Measurements from ENCODE around the gene EFNA3. TPM values are rescaled to one million over a fixed set of nuclear protein-coding genes. Genes with fewer than 3 reads are reported as not detected.
A peak's percentile ranks its signal among the peaks of the same experiment; 100 is the strongest.

EFNA3 gene
- total and polyA plus RNA-seq, 9 of the 15 experiments (the other 6 are each of a cell fraction or from before 2014, with no cell fraction given) = 0.59 to 7.9 (median 4.7) TPM

DNA sequence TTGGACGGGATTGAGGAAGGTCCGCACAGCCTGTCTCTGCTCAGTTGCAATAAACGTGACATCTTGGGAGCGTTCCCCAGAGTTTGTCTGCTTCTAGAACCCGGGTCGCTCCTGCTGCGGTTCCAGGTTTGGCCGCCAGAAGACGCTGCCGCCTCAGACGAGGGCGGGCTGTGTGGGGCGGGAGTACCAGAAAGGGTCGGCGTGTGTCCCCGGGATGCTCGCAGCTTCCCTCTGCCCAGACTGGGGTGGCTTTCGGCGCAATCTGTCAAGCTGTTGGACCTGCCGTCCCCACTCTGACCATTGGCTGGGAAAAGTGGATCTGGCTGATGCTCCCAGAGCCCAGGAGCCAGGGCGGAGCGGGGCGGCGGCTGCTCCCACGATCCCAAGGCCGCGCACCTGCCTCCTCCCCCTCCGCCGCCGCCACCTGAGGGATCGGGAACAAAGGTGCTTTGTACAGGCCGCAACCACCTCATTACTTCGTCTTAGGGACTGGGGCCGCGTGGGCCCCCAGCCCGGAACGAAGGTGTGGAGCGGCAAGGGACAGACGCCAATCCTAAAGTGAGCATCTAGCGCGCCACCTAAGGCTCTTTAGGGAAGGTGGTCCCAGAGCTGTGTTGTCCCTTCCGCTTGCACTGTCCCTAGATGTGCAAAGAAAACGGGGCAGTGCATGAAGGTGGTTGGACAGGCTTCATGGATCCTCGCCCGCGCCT is 15.8 kb upstream of the EFNA3 start (continued):
- 0 out of 2 replicates have a peak, but pooled peaks have one; percentile 8 for TF ChIP-seq L3MBTL2 (IDR thresholded peaks at IDR 0.05)
- peak; percentile 47; the same call in 1 of the 2 replicates for TF ChIP-seq MYNN (IDR thresholded peaks at IDR 0.05)
- no peak for TF ChIP-seq MYNN (CRISPR knock-in tag; IDR thresholded peaks at IDR 0.05)
- peak; percentile 50; the same call in 1 of the 2 replicates for TF ChIP-seq SUPT5H (IDR thresholded peaks at IDR 0.05)
- TF ChIP-seq, protein P1, sequence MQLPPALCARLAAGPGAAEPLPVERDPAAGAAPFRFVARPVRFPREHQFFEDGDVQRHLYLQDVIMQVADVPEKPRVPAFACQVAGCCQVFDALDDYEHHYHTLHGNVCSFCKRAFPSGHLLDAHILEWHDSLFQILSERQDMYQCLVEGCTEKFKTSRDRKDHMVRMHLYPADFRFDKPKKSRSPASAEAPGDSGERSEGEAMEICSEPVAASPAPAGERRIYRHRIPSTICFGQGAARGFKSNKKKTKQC (CRISPR knock-in tag; IDR thresholded peaks at IDR 0.05) = no peak
- no peak for TF ChIP-seq MCM3 (IDR thresholded peaks at IDR 0.05)
- no peak for TF ChIP-seq FOXP1 (CRISPR knock-in tag; IDR thresholded peaks at IDR 0.05)
- TF ChIP-seq, protein P2, sequence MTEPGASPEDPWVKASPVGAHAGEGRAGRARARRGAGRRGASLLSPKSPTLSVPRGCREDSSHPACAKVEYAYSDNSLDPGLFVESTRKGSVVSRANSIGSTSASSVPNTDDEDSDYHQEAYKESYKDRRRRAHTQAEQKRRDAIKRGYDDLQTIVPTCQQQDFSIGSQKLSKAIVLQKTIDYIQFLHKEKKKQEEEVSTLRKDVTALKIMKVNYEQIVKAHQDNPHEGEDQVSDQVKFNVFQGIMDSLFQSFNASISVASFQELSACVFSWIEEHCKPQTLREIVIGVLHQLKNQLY (CRISPR knock-in tag; conservative IDR thresholded peaks at IDR 0.05) = no peak
- no peak for TF ChIP-seq SMAD3 (CRISPR knock-in tag; conservative IDR thresholded peaks at IDR 0.05)
- no peak for TF ChIP-seq NR3C1 (CRISPR knock-in tag; IDR thresholded peaks at IDR 0.05)
- no peak for TF ChIP-seq GATA2 (CRISPR knock-in tag; IDR thresholded peaks at IDR 0.05)
- TF ChIP-seq ZFPM2 (CRISPR knock-in tag; IDR thresholded peaks at IDR 0.05) = no peak
- TF ChIP-seq SRF (CRISPR knock-in tag; IDR thresholded peaks at IDR 0.05) = no peak
- TF ChIP-seq NEUROD1 (IDR thresholded peaks at IDR 0.05; ENCODE audit: borderline replicate concordance, low read depth, low read length, partially characterized antibody) = no peak
- TF ChIP-seq NR2F6 (CRISPR knock-in tag; IDR thresholded peaks at IDR 0.05) = no peak
- TF ChIP-seq ZNF696 (CRISPR knock-in tag; conservative IDR thresholded peaks at IDR 0.05) = no peak
- TF ChIP-seq, protein P3, sequence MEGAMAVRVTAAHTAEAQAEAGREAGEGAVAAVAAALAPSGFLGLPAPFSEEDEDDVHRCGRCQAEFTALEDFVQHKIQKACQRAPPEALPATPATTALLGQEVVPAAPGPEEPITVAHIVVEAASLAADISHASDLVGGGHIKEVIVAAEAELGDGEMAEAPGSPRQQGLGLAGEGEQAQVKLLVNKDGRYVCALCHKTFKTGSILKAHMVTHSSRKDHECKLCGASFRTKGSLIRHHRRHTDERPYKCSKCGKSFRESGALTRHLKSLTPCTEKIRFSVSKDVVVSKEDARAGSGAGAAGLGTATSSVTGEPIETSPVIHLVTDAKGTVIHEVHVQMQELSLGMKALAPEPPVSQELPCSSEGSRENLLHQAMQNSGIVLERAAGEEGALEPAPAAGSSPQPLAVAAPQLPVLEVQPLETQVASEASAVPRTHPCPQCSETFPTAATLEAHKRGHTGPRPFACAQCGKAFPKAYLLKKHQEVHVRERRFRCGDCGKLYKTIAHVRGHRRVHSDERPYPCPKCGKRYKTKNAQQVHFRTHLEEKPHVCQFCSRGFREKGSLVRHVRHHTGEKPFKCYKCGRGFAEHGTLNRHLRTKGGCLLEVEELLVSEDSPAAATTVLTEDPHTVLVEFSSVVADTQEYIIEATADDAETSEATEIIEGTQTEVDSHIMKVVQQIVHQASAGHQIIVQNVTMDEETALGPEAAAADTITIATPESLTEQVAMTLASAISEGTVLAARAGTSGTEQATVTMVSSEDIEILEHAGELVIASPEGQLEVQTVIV (CRISPR knock-in tag; IDR thresholded peaks at IDR 0.05; ENCODE audit: borderline replicate concordance) = no peak
- no peak for TF ChIP-seq ZBTB17 (CRISPR knock-in tag; IDR thresholded peaks at IDR 0.05)
- no peak for TF ChIP-seq NFIX (CRISPR knock-in tag; IDR thresholded peaks at IDR 0.05; ENCODE audit: low read depth)
- TF ChIP-seq, protein P4, sequence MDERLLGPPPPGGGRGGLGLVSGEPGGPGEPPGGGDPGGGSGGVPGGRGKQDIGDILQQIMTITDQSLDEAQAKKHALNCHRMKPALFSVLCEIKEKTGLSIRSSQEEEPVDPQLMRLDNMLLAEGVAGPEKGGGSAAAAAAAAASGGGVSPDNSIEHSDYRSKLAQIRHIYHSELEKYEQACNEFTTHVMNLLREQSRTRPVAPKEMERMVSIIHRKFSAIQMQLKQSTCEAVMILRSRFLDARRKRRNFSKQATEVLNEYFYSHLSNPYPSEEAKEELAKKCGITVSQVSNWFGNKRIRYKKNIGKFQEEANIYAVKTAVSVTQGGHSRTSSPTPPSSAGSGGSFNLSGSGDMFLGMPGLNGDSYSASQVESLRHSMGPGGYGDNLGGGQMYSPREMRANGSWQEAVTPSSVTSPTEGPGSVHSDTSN (CRISPR knock-in tag; IDR thresholded peaks at IDR 0.05; ENCODE audit: low read depth) = no peak
- TF ChIP-seq, protein P4 (tag; conservative IDR thresholded peaks at IDR 0.05; ENCODE audit: low read depth) = no peak
- TF ChIP-seq, protein P5, sequence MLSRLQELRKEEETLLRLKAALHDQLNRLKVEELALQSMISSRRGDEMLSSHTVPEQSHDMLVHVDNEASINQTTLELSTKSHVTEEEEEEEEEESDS (CRISPR knock-in tag; IDR thresholded peaks at IDR 0.05) = no peak
- TF ChIP-seq RAD21 (CRISPR knock-in tag; conservative IDR thresholded peaks at IDR 0.05 in 1 of 2, IDR thresholded peaks at IDR 0.05 in 1 of 2) = peak; percentile 91 to 96
- no peak for TF ChIP-seq ZNF23 (CRISPR knock-in tag; IDR thresholded peaks at IDR 0.05)
